ENCODE data around the gene R3HDM2. TPM values are rescaled to one million over a fixed set of nuclear protein-coding genes. Genes with fewer than 3 reads are reported as not detected.

The R3HDM2 gene
- total and polyA plus RNA-seq, 4 donors: 18.1 to 60.7 (median 30.6) TPM

DNA sequence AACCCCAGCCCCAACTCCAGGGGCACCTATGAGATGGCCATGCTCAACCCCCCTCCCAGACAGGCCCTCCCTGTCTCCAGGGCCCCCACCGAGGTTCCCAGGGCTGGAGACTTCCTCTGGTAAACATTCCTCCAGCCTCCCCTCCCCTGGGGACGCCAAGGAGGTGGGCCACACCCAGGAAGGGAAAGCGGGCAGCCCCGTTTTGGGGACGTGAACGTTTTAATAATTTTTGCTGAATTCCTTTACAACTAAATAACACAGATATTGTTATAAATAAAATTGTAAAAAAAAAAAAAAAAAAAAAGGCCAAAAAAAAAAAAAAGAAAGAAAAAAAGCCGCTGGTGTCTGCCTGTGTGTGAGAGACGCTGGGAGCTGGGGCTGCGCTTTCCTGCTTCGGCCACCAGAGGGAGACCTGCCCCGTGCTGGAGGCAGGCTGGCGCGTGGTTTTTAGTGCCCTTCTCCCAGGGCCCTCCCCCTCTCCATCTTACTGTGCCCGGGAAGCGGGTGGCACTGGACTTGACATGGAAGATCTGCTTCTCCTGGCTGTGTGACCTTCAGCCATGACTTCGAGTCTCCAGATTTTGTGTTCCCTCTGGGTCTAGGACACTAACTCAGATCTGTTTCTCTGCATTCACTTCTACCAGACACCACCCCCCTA lies 217.7 kb downstream of the R3HDM2 start:
- no peak overlapping the region for H3K4me3 ChIP-seq
- DNase-seq (peak; percentile 88 to 91 (median 90)), ATAC-seq (ENCODE audit: insufficient read depth, low FRiP score) (peak; percentile 80)
- TF ChIP-seq, protein P1, sequence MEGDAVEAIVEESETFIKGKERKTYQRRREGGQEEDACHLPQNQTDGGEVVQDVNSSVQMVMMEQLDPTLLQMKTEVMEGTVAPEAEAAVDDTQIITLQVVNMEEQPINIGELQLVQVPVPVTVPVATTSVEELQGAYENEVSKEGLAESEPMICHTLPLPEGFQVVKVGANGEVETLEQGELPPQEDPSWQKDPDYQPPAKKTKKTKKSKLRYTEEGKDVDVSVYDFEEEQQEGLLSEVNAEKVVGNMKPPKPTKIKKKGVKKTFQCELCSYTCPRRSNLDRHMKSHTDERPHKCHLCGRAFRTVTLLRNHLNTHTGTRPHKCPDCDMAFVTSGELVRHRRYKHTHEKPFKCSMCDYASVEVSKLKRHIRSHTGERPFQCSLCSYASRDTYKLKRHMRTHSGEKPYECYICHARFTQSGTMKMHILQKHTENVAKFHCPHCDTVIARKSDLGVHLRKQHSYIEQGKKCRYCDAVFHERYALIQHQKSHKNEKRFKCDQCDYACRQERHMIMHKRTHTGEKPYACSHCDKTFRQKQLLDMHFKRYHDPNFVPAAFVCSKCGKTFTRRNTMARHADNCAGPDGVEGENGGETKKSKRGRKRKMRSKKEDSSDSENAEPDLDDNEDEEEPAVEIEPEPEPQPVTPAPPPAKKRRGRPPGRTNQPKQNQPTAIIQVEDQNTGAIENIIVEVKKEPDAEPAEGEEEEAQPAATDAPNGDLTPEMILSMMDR (IDR thresholded peaks at IDR 0.05; ENCODE audit: control extremely low read depth, extremely low read depth): peak; percentile 92
- H3K4me1 ChIP-seq (ENCODE audit: control insufficient read depth in 5 of 5, insufficient read depth in 5 of 5, low read length in 5 of 5): peaks cover 0 to 18% (median 10%) of the 10 kb centered on the region in 5 donors
- H3K36me3 ChIP-seq (ENCODE audit: control insufficient read depth in 4 of 4, insufficient read depth in 4 of 4, low read length in 4 of 4): peaks cover 0 to 41% (median 21%) of the 10 kb centered on the region in 4 donors
- WGBS, 2 donors: 7 to 9% methylated on average over 15 to 16 of the region's 16 CpGs
- H3K9me3 ChIP-seq (ENCODE audit: control insufficient read depth in 4 of 4, insufficient read depth in 3 of 4, low read length in 3 of 4): no peaks in the 10 kb centered on the region
- H3K27me3 ChIP-seq (ENCODE audit: control insufficient read depth in 3 of 3, insufficient read depth in 3 of 3, low read length in 2 of 3): peaks cover 0 to 27% (median 16%) of the 10 kb centered on the region in 3 donors
- H3K27ac ChIP-seq (ENCODE audit: low read depth in 1 of 2, low read length in 1 of 2): no peak overlapping the region
- H3K9ac ChIP-seq (ENCODE audit: insufficient read depth in 1 of 2, low read length in 2 of 2): no peak overlapping the region

DNA sequence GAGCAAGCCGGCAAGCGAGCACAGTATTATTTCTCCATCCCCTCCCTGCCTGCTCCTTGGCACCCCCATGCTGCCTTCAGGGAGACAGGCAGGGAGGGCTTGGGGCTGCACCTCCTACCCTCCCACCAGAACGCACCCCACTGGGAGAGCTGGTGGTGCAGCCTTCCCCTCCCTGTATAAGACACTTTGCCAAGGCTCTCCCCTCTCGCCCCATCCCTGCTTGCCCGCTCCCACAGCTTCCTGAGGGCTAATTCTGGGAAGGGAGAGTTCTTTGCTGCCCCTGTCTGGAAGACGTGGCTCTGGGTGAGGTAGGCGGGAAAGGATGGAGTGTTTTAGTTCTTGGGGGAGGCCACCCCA lies 218.2 kb downstream of the R3HDM2 start:
- peaks cover 0 to 43% (median 23%) of the 10 kb centered on the region in 4 donors for H3K36me3 ChIP-seq (ENCODE audit: control insufficient read depth in 4 of 4, insufficient read depth in 4 of 4, low read length in 4 of 4)
- DNase-seq (no peak), ATAC-seq (ENCODE audit: insufficient read depth, low FRiP score) (no peak)
- H3K9ac ChIP-seq (ENCODE audit: insufficient read depth in 1 of 2, low read length in 2 of 2): no peak overlapping the region
- H3K27ac ChIP-seq (ENCODE audit: low read depth in 1 of 2, low read length in 1 of 2): no peak overlapping the region
- H3K27me3 ChIP-seq (ENCODE audit: control insufficient read depth in 3 of 3, insufficient read depth in 3 of 3, low read length in 2 of 3): peaks cover 0 to 24% (median 15%) of the 10 kb centered on the region in 3 donors
- H3K9me3 ChIP-seq (ENCODE audit: control insufficient read depth in 4 of 4, insufficient read depth in 3 of 4, low read length in 3 of 4): no peaks in the 10 kb centered on the region
- TF ChIP-seq, protein P1 (IDR thresholded peaks at IDR 0.05; ENCODE audit: control extremely low read depth, extremely low read depth): no peak
- H3K4me3 ChIP-seq: no peak overlapping the region
- 76 to 83% methylated on average over 7 of the region's 7 CpGs for WGBS, 2 donors
- H3K4me1 ChIP-seq (ENCODE audit: control insufficient read depth in 5 of 5, insufficient read depth in 5 of 5, low read length in 5 of 5): peaks cover 0 to 13% (median 10%) of the 10 kb centered on the region in 5 donors

DNA sequence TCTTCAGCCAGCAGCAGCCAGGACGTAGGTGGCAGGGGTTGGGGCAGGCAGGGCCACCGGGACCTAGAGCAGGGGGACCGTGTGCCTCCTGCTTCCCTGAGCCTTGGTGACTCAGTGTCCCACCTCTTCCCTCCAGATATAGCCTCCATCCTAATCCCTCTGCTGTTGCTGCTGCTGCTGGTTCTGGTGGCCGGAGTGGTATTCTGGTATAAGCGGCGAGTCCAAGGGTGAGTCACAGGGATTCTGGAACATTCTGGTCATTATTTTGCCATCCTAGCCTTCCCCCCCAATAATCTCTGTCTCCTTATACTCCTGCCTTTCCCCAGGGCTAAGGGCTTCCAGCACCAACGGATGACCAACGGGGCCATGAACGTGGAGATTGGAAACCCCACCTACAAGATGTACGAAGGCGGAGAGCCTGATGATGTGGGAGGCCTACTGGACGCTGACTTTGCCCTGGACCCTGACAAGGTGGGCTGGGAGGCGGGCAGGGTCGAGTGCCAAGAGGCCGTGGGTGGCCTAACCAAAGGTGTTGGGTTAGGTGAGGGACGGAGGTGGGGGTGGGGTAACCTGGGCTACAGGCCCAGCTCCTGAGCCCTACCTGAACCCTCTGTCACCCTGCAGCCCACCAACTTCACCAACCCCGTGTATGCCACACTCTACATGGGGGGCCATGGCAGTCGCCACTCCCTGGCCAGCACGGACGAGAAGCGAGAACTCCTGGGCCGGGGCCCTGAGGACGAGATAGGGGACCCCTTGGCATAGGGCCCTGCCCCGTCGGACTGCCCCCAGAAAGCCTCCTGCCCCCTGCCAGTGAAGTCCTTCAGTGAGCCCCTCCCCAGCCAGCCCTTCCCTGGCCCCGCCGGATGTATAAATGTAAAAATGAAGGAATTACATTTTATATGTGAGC lies 218.8 kb downstream of the R3HDM2 start:
- no peak for ATAC-seq (ENCODE audit: insufficient read depth, low FRiP score)
- no peak overlapping the region for H3K4me3 ChIP-seq
- no peak overlapping the region for H3K27ac ChIP-seq (ENCODE audit: low read depth in 1 of 2, low read length in 1 of 2)
- 92 to 93% methylated on average over 27 of the region's 27 CpGs for WGBS, 2 donors
- TF ChIP-seq, protein P1 (IDR thresholded peaks at IDR 0.05; ENCODE audit: control extremely low read depth, extremely low read depth): no peak
- peaks cover 0 to 18% (median 15%) of the 10 kb centered on the region in 3 donors for H3K27me3 ChIP-seq (ENCODE audit: control insufficient read depth in 3 of 3, insufficient read depth in 3 of 3, low read length in 2 of 3)
- peaks cover 0 to 8% (median 6%) of the 10 kb centered on the region in 5 donors for H3K4me1 ChIP-seq (ENCODE audit: control insufficient read depth in 5 of 5, insufficient read depth in 5 of 5, low read length in 5 of 5)
- no peak for DNase-seq
- H3K9me3 ChIP-seq (ENCODE audit: control insufficient read depth in 4 of 4, insufficient read depth in 3 of 4, low read length in 3 of 4): no peaks in the 10 kb centered on the region
- H3K36me3 ChIP-seq (ENCODE audit: control insufficient read depth in 4 of 4, insufficient read depth in 4 of 4, low read length in 4 of 4): peaks cover 0 to 43% (median 25%) of the 10 kb centered on the region in 4 donors
- no peak overlapping the region for H3K9ac ChIP-seq (ENCODE audit: insufficient read depth in 1 of 2, low read length in 2 of 2)

All from lung (tissue), 12 donors.